GM12864 (cell line): ENCODE results near the gene SCAF8.

ENCODE experiments used
- DNase-seq: peaks from one replicate; pipeline ENCODE4 v3.0.0-alpha.2; 2011; ENCODE audit warnings: low read depth
- H3K4me3 ChIP-seq: 2 replicates; pipeline ENCODE4 v1.5.1; 2011; ENCODE audit warnings: mild to moderate bottlenecking, low read depth, low read length, control low read depth
- CTCF ChIP-seq: IDR thresholded peaks from 2 replicates; pipeline ENCODE4 v1.5.1; 2011; ENCODE audit warnings: low read depth, mild to moderate bottlenecking, moderate library complexity, low read length, control low read depth, inconsistent platforms; ENCODE audit errors: missing control alignments

Gene SCAF8

DNA sequence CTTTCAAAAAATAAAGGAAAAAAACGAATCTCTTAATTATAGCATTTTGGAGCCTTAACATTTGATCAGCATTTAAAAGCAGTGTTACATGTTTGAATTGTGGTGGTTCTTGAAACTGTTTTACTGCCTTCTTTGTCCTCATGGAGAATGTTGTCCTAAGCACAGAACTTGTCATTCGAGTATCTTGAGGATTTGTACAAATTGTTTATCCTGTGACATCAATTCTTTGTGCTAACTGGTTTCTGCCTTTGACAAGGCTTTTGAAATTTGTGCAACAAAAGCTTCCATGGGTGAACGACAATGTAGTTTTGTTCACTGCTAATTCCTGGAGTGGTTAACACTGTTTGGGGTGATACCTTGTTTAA, 130.8 kb downstream of the SCAF8 start:
- no peak for DNase-seq
- H3K4me3 ChIP-seq: no peak overlapping the region
- TF ChIP-seq CTCF: no peak

GRCh38 chr6:154865291-154865690, 132.1 kb downstream of the SCAF8 start:
- no peak for TF ChIP-seq CTCF
- DNase-seq: no peak
- H3K4me3 ChIP-seq: no peak overlapping the region

- no peak for DNase-seq
- peak; percentile 43 for TF ChIP-seq CTCF
- no peak overlapping the region for H3K4me3 ChIP-seq
These were observed 135.0 kb downstream of the SCAF8 start for GRCh38 chr6:154868143-154868594.

DNA sequence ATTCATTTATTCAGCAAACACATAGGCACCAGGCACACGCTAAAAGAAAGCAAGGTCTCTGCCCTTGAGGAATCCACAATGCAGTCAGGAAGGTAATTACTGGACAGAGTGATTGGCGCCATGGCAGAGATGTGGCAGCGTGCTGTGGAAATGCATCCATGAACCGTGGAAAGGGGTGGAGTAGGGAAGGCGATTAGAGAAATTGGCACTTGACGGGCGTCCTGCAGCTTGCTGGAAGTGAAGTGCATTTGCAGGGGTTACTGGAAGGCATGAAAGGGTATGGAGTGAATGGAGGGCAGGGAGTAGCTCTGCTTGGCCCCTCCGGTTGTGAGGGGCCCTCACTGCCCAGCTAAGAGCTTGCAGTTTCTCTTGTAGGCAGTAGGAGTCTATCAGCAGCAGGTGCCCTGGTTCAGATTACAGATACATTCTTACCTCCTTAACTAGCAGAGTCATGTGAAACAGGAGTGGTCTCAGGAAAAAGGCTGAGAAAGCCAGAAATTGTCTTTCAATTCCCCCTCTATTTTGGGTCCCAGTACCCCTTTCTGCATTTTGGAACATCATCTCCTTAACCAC, 139.4 kb downstream of the SCAF8 start:
- DNase-seq: no peak

DNA sequence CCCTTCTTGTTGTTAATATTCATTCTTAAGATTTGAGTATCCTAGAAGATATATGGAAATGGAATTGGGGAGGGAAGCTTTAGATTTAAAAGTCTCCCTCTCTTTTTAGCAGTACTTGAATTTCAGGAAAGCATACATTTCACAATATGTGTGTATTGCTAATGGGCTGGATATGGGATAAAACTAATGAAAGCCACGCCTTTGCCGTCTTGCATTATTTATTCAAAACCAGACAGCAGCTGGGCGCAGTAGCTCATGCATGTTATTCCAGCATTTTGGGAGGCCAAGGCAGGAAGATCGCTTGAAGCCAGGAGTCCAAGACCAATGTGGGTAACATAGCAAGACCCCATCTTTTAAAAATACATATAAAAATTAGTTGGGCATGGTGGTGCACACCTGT, 140.3 kb downstream of the SCAF8 start:
- no peak for TF ChIP-seq CTCF
- no peak overlapping the region for H3K4me3 ChIP-seq

More for the DNA sequence above, 139.4 kb downstream of the SCAF8 start:
- no peak for TF ChIP-seq CTCF
- H3K4me3 ChIP-seq: no peak overlapping the region

DNA sequence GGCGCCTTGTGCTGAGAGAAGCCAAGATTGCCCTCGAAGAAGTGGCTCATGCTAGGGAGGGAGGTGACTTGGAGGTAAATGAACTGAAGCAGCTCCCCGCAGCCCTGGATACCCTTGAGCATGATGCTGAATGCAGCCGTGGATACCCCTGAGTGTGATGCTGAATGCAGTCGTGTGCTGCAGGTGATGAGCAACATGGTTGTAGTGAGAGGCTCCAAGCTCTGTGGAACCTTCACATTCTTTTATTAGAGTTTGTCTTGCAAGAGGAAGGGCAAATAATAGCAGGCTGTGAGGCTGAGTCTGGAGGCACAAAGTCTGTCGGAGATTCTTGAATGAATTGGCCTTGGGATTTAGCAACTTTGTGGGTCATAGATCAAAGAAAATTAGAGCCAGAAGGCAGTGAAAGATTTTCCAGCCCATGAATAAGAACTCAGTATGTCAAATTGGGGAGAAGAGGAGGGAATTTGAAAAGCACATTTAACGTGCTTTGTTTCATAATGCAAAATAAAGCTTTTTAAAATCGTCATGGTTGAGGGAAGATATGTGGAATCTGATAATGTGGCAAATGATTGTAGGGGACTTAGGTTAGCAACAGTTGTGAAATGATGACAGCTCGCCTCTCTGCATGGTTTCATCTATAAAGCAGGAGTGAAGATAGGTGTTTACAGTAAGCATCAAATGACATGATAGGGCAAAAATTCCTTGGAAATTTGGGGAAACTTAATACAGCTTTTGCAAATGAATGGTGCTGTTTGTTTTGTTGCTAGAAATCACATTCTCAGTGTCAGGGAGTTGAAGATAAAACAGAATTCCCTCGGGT, 141.8 kb downstream of the SCAF8 start:
- TF ChIP-seq CTCF: no peak
- no peak overlapping the region for H3K4me3 ChIP-seq
- DNase-seq: no peak

More for the DNA sequence above, 140.3 kb downstream of the SCAF8 start:
- no peak for DNase-seq
